Activated CD4-positive, alpha-beta T cell treated with anti-CD3 and anti-CD28 coated beads for 24 hours (primary cell): ENCODE measurements around the gene ZNF749.
A peak's percentile ranks its signal among the peaks of the same experiment; 100 is the strongest.

Experiments
- DNase-seq, 2 donors: peaks; one replicate each; pipeline ENCODE4 v3.0.0-alpha.2; 2020; ENCODE audit warnings: low read depth in 2 of 2

Gene ZNF749

DNA sequence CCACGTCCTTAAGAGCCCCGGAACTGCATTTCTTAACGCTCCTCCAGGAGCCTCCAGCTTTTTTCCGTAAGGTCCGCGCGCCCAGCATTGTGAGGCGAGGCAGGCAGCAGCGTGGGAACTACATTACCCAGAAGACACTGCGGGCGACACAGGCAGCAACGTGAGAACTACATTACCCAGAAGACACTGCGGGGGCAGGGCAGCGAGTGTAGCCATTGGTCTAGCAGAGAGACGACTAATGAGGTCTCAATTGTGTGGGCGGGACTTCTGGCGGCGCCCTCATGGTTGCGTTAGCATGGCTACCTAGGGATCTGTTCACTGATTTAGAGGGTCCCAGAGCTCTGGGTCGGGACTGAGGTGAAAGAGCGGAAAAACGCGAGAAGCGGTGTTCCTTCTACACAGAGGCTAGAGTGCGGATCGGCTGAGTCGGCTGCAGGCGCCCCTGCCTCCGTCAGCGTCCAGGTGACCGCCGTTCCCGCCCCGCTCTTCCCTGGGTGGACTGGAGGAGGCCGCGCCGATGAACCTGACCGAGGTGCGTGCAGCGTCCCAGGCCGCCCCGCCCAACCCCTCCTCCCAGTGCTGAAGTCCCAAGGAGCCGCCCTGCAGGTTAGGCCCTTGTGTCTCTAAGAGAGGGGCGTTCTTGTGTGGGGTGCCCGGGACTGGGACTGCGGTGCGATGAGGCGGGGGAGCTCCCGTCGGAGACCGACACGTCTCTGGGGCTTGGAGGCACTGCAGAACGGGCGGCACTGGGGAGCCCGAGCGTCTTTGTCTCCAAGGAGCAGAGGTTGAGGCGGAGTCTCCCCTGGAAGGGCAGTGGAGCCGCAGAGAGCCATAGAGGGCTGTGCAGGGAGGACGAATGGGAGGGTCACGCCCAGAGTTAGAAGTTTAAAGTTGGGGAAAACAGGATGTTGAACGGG, at the start of gene ZNF749:
Gene ZNF749, plus strand, starts transcription at position 264 of the 917 bp plus-strand sequence. Its CDS starts 254 bp downstream, at position 518.
- peak; percentile 89 to 96 for DNase-seq

DNA sequence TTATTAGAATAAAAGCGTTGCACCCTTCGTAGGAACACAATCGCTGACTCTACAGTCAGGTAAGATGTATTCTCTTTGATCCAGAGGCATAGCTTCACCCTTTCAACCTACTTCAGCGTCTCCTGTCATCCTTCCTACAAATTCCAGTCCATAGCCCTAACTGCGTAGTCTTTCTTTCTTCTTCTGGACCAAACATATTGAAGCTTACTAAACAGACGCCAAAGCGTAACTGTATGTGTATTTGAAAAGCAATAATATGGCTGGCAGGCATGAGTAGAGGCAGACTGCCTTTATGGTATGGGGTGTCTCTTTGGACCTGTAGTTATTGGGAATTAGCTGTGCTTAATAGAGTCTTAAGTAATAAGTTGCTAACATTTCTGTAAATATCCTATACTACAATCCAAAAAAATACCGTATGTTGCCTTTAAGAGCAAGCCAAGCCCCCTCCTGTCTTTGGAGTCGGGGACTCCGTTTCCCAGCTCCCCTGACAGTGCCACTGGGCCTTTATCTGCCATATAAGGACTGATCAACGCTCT, 45.9 kb upstream of the ZNF749 start:
- DNase-seq: no peak

DNA sequence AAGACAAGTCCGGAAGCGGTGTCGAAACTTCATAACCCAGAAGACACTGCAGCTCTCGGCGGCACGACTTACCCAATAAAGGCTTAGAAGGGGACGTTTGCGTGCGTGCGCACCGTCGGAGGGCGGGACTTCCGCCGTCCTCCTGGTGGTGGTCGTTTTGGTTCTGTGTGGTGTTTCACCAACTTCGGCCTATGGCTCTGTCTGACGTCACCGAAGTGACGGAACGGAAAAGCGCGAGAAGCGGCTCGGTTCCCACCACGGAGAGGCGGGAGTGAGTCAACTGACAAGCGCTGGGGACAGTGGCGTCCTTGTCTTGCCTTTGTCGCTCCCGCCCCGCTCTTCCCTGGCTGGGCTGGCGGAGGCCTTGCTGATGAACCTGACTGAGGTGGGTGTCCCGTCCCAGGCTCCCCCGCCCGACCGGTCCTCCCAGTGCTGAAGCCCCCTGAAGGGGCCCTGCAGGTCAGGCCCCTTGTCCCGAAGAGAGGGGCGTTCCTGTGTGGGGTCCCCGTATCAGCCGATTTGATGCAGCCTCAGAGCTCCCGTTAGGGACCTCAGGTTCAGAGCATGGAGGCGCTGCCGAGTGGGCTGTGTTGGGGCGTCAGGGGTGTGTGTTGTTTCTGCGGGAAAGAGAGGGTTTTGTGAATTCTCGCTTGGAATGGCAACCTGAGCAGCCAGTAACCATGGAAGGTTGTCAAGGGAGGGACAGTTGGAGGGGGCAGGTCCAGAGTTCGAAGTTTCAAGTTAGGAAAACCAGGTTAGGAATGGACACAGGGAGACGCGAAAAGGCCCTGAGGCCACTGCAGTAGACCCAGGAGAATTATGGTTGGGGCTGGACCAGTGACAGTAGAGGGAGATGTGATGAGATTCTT, 45.2 kb upstream of the ZNF749 start, which contains the start of gene ZNF548:
Gene ZNF548, plus strand, starts transcription at position 125 of the 869 bp plus-strand sequence. Its CDS starts 246 bp downstream, at position 371.
- peak; percentile 89 to 90 for DNase-seq

DNA sequence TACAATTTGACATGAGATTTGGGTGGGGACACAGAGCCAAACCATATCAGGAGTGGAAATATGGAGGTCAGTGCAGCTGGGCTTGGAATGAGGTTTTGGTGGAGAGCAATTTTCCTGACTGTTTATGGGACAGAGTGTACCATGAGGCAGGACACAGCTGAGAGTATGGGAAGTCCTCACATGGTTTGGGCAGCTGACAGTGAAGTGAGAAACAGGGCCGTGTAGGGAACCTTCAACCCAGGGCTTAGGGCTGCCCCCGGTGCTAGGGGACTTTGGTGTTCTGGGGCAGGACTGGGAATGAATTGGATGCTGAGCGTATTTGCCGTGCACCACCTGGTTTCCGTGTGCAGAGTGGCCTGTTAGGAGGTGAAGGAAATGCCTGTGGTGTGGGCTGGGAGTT, 39.4 kb upstream of the ZNF749 start:
- DNase-seq: no peak

DNA sequence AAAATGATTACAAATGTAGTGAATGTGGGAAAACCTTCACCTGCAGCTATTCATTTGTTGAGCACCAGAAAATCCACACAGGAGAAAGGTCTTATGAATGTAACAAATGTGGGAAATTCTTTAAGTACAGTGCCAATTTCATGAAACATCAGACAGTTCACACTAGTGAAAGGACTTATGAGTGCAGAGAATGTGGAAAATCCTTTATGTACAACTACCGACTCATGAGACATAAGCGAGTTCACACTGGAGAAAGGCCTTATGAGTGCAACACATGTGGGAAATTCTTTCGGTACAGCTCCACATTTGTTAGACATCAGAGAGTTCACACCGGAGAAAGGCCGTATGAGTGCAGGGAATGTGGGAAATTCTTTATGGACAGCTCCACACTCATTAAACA, 36.3 kb upstream of the ZNF749 start:
- no peak for DNase-seq

DNA sequence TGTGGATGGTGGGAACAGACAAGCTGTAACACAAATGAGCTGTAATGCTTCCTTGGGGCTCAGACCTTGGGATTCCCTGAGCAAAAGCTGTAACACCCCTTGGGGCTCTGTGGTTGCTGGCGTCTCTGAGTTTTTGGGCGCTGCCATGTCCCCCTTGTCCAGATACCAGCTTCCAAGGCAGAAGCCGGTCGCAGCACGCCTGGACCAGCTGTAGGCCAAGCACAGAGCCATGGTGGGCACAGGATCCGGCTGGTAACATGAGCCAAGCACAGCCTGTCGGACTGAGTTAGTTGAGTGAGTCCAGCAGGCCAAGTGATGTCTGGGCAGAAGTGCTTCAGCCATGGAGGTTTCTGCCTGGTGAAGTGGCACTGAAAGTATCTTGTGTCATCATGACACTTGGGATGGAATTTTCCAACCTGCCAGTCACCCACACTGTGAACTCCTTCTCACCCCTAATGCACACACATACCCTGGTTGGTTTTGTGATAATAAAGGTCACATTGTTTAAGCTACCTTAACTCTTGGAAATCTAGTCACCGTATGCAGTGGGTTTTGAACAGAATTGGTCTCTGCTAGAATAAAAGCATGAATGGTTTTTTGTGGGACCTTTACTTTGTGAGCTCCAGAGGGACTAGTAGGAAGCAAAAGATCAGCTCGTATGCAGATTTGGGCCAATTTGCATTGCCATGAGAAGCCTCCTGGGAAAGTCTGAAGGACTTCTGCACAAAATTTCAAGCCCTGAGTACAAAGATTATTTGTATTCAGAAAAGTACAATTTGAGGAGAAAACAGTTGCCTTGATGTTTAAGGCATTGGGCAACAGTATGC, 31.2 kb upstream of the ZNF749 start:
- DNase-seq: no peak

DNA sequence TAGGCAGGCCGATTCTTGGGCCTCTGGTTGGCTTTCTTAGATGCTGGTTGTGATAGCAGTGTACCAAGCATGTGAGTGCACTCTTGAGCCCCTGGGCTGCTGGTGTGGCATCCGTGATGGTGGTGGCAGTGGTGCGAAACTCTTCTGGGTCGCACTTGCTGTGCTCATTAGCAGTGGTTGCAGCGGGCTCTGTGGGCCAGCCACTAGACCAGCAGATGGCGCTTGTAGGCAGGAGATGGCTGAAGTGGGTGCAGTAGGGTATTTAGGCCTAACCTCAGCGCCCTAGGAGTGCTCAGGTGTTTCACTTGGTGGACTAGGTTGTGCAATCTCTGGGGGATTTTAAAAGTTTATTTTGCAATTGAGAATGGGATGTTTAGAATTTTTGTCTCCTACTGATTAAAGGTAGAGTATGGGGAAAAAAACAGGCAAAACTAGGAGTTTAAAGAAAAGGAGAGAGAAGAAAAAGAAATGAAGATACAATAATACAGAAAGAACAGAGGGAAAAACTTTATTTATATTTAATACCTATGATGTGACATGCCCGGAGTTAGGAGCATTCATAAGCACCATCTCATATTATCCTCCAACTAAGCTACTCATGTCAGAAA, 28.5 kb upstream of the ZNF749 start:
- peak; percentile 52 for DNase-seq

DNA sequence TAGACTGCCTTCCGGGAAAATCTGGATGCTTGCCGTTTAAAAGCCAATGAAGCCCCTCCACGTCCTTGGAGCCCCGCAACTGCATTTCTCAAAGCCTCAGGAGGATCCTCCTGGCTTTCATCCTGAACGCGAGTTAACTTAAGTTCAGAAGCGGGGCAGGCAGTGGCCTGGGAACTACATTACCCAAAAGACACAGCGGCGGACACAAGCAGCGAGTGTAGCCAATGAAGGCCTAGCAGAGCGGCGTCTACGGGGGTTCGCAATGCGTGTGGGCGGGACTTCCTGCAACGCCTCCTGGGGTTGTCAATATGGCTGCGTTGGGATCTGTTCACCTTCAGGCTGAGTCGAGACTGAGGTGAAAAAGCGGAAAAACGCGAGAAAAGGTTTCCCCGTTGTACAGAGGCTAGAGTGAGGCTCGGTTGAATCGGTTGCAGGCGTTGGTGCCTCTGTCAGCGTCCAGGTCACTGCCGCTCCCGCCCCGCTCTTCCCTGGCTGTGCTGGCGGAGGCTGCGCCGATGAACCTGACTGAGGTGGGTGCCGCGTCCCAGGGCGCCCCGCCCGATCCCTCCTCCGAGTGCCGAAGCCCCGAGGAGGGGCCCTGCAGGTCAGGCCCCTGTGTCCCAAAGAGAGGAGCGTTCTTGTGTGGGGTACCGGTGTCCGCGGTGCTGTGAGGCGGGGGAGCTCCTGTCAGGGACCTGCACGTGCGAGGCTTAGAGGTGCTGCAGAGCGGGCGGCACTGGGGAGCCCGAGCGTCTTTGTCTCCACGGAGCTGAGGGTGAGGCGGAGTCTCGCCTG, 24.1 kb upstream of the ZNF749 start, which contains the start of gene ZNF17:
Gene ZNF17, plus strand, starts transcription at position 285 of the 795 bp plus-strand sequence. CDS start 2,455 bp downstream, outside the sequence.
- DNase-seq: peak; percentile 86

DNA sequence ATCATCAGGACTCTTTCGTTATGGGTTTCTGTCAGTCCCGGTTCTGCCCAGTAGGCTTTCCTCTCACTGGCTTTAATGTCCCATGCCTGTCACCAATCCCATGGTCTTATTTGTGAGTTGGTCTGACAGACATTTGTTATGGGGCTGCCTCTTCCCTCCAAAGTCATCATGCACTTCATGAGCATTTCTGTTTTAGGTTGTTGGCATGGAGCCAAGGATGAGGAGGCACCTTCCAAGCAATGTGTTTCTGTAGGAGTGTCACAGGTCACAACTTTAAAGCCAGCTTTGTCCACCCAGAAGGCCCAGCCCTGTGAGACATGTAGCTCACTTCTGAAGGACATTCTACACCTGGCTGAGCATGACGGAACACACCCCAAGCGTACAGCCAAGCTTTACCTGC, 15.7 kb upstream of the ZNF749 start:
- DNase-seq: no peak

DNA sequence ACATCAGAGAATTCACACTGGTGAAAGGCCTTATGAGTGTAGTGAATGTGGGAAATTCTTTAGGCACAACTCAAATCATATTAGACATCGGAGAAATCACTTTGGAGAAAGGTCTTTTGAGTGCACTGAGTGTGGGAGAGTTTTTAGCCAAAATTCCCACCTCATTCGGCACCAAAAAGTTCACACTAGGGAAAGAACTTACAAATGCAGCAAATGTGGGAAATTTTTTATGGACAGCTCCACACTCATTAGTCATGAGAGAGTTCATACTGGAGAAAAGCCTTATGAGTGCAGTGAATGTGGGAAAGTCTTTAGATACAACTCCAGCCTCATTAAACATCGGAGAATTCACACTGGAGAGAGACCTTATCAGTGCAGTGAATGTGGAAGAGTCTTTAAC, 14.1 kb upstream of the ZNF749 start:
- no peak for DNase-seq

DNA sequence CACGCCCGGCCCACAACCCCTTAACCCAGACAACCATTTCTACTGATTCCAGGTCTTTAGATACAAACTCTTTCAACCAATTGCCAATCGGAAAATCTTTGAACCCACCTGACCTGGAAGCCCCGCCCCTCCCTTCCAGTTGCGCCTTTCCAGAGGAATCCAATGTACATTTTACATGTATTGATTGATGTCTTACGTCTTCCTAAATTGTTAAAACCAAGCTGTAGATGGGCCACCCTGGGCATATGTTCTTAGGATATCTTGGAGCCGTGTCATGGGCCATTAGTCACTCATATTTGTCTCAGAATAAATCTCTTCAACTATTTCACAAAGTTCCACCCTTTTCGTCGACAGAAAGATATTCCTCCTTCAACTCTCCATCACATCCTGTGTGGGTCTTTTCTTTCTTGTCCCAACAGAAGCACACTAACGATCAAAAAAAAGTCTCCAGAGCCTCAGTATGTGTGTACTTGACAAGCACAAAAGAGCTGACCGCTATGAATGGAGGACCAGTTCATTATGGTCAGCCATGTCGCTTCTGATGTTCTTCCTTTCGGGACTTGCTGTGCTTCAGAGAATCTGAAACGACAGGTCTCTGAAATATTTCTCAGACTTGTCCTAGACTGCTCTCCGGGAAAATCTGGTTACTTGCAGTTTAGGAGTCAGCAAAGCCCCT, 601 bp upstream of the ZNF749 start:
- DNase-seq: peak in 1 of 2 donors; percentile 1

DNA sequence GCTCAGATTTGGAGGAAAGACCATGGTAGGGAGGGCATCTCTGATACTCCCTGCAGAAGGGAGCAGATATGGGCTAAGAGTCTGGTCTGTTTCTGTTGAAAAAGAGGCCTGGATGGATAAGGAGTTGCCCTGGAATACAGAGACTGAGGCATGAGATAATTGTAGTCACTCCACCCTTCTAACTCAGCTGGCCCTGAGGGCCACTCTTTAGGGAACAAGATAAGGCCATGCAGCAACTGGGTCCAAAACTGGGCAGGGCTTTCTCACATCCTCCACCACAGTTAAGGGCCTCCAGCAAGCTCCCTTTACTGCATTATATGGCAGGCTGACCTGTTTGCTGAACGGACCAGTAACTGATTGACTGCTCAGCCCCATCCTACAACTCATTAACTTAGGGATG, 1.3 kb downstream of the ZNF749 start:
- DNase-seq: no peak

DNA sequence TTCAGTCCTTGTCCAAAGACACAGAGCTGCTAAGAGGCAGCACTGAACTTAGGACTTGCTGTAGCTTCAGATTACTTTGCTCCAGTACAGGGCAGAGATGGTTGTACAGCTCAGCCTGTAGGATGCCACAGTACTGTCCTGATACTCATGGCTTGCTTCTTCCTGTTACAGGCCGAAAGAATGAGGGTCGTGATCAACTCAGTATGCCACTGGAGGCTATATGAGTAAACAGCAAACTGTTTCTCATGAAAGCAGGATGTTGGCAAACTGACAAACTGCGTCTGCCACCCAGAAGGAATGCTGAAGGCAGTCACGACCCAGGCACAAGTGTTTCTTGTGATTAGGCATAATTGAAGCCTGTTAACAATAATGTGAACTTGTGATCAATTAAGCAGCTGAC, 2.8 kb downstream of the ZNF749 start:
- DNase-seq: no peak

DNA sequence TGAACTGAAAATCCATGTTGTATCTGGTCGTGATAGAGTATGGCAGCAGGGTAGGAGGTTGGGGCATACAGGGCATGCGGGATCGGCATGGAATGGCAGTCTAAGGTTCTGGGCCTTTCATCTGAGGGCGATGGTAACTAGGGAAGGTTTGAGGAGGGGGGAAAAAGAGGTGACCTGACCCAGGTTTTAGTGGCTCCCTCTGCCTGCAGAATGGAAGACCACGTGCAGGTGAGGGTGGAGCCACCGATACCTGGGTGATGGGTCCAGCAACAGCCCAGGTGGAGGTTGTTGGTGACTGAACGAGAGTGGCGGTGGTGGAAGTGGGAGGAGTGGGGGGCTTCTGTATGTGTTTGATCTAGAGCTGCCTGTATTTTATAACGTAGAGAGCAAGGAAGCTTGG, 3.8 kb downstream of the ZNF749 start:
- no peak for DNase-seq

DNA sequence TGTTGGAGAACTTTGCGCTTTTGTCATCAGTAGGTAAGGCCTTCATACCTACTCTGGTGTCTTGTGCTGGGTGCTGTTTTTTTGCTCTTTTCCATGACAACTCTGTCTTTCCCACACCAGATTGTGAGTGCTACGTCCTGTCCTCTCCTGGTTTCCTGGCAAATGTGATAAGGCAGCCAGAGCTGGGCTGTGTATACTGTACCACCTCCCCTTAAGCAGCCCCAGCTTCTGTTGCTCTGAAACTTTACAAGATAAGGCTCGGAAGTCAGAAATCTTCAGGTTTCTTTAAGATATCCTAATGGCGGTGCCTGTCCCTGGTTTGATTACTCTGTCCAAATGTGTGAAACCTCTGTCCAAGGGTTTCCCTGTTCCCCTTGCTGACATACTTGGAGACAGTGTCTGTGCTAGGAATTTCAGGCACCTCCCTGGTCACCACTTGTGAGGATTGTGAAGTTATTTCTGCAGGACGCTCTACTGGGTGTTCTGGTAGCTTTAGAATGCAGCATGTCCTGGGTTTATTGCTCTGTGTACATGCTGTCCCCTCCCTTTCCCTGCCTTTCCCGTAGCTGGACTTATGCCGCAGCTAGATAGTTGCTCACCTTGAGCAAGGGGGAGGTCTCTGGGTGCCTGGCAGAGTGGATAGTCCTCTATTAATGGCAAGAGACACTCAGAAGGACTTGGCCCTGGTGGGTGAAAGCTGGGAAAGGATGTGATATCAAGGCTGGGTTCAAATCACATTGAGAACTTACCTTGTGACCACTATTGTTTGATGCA, 7.0 kb downstream of the ZNF749 start:
- no peak for DNase-seq

DNA sequence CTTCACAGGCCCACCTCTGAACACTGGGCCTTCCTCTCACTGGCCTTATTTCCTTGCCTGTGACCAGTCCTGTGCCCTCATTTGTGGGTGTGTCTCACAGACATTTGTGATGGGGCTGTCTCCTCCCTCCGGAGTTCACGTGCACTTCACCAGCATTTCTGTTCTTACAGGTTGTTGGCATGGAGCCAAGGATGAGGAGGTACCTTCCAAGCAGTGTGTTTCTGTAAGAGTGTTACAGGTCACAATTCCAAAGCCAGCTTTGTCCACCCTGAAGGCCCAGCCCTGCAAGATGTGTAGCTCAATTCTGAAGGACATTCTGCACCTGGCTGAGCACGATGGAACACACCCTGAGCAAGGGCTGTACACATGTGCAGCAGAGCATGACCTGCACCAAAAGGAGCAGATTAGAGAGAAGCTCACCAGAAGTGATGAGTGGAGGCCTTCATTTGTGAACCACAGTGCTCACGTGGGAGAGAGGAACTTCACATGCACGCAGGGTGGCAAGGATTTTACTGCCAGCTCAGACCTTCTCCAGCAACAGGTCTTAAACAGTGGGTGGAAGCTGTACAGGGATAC, 8.1 kb downstream of the ZNF749 start:
- DNase-seq: no peak

DNA sequence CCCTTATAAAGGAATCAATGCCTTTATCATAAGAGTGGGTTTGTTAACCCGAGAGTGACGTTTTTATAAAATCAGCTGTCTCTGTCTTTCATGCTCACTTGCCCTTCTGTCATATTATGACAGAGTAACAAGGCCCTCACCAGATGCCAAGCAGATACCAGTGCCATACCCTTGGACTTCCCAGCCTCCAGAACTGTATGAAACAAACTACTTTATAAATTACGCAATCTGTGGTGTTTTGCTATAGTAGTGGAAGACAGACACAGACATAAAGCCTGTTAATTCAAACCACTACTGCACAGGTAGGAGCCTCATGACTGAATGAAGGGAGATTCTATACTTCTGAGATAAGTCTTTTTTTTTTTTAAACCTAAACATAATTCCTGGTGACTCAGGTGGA, 17.2 kb downstream of the ZNF749 start:
- DNase-seq: no peak

DNA sequence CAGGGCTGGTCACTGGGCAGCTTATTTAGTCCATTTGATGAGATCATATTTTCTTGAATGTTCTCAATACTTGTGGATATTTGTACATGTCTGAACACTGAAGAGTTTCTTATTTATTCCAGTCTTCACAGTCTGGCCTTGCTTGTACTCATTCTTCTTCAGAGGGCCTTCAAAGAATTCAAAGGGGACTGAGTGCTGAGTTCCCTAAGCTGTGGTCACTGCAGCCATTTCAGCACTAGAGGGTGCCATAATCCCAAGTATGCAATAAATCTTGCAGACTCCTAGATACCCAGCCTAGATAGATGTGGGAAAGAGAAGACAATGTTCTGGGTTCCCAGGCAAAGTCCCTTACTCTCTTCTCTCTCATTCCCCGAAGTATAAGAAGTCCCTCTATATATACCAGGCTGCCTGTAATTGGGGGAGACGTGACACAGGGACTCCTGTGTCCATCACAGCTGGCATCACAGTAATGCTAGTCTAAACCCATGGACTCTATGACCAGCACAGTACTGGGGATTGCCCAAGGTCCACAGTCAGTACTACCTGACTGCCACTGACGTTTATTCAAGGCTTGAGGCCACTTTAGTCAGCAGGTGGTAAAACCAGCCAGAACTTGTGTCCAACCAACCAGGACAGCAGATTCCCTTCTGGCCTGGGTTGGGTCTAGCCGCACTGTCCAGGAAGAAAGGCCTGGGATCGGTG, 30.7 kb downstream of the ZNF749 start:
- no peak for DNase-seq
